ENCODE measurements around the gene GLUL. TPM values are rescaled to one million over a fixed set of nuclear protein-coding genes. Genes with fewer than 3 reads are reported as not detected.
"Not testable (repeated sequence)": the region's sequence is repeated elsewhere in the genome, so short reads cannot be mapped to it uniquely, and the experiment has no call there.

Gene GLUL
- total RNA-seq, 4 donors from 2014 or later: 597 to 1,638 (median 1,035) TPM

- no peak for TF ChIP-seq POLR2A (IDR thresholded peaks at IDR 0.05)
- TF ChIP-seq, protein P1, sequence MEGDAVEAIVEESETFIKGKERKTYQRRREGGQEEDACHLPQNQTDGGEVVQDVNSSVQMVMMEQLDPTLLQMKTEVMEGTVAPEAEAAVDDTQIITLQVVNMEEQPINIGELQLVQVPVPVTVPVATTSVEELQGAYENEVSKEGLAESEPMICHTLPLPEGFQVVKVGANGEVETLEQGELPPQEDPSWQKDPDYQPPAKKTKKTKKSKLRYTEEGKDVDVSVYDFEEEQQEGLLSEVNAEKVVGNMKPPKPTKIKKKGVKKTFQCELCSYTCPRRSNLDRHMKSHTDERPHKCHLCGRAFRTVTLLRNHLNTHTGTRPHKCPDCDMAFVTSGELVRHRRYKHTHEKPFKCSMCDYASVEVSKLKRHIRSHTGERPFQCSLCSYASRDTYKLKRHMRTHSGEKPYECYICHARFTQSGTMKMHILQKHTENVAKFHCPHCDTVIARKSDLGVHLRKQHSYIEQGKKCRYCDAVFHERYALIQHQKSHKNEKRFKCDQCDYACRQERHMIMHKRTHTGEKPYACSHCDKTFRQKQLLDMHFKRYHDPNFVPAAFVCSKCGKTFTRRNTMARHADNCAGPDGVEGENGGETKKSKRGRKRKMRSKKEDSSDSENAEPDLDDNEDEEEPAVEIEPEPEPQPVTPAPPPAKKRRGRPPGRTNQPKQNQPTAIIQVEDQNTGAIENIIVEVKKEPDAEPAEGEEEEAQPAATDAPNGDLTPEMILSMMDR (IDR thresholded peaks at IDR 0.05): no peak
- Histone ChIP-seq H3K27me3 (no peaks in the 10 kb centered on the region), H3K4me1 (peaks cover 6 to 84% (median 34%) of the 10 kb centered on the region in 3 donors), H3K9me3 (no peaks in the 10 kb centered on the region), H3K27ac (peak overlapping the region in 3 of 4 donors; percentile 22 to 75 (median 40)), H3K36me3 (peaks cover 31 to 63% (median 46%) of the 10 kb centered on the region in 3 donors), H3K4me3 (no peak overlapping the region)
- whole genome bisulfite sequencing, 2 donors: 78 to 81% methylated on average over 9 of the region's 9 CpGs
- intact Hi-C loops (cut with DNase I): no loop called here
- no peak for DNase-seq
Observed at GRCh38 chr1:182381962-182382819, 9.4 kb downstream of the GLUL start.

DNA sequence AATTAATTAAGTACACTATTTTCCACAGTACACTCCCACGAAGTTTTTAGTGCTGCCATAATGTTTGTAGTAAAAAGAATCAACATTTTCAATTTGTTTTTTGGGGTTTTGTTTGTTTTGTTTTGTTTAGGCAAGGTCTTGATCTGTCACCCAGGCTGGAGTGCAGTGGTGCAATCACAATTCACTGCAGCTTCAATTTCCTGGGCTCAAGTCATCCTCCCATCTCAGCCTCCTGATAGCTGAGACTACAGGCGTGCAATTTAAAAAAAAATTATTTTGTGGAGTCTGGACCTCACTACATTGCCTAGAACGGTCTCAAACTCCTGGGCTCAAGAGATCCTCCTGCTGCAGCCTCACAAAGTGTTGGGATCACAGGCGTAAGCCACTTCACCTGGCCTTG is 11.4 kb downstream of the GLUL start:
- no peak overlapping the region for H3K4me3 ChIP-seq
- H3K36me3 ChIP-seq: peaks cover 11 to 44% (median 26%) of the 10 kb centered on the region in 3 donors
- peaks cover 6 to 68% (median 14%) of the 10 kb centered on the region in 3 donors for H3K4me1 ChIP-seq
- H3K27ac ChIP-seq: peak overlapping the region; percentile 54 to 75 (median 59)
- WGBS, 2 donors: 86 to 88% methylated on average over 4 of the region's 4 CpGs
- intact Hi-C loops (cut with DNase I): no loop called here
- DNase-seq: no peak
- no peaks in the 10 kb centered on the region for H3K27me3 ChIP-seq
- no peaks in the 10 kb centered on the region for H3K9me3 ChIP-seq
- TF ChIP-seq, protein P1 (IDR thresholded peaks at IDR 0.05): no peak
- no peak for TF ChIP-seq POLR2A (IDR thresholded peaks at IDR 0.05)

GRCh38 chr1:182379781-182380180 is 11.8 kb downstream of the GLUL start:
- 40 to 47% methylated on average over 7 of the region's 7 CpGs for WGBS, 2 donors
- peaks cover 8 to 39% (median 24%) of the 10 kb centered on the region in 3 donors for H3K36me3 ChIP-seq
- H3K4me3 ChIP-seq; H3K27me3 ChIP-seq; H3K9me3 ChIP-seq; intact Hi-C loops (cut with DNase I); DNase-seq: not testable (repeated sequence)
- peaks cover 6 to 64% (median 14%) of the 10 kb centered on the region in 3 donors for H3K4me1 ChIP-seq
- peak overlapping the region; percentile 49 to 75 (median 59) for H3K27ac ChIP-seq

- Histone ChIP-seq H3K36me3 (peaks cover 0 to 12% (median 0%) of the 10 kb centered on the region in 3 donors), H3K4me3 (no peak overlapping the region), H3K27me3 (no peaks in the 10 kb centered on the region), H3K27ac (no peak overlapping the region), H3K9me3 (no peaks in the 10 kb centered on the region), H3K4me1 (peaks cover 0 to 36% (median 6%) of the 10 kb centered on the region in 3 donors)
- TF ChIP-seq POLR2A (IDR thresholded peaks at IDR 0.05): no peak
- TF ChIP-seq, protein P1 (IDR thresholded peaks at IDR 0.05): no peak
- intact Hi-C loops (cut with DNase I): no loop called here
- DNase-seq: no peak
Observed at GRCh38 chr1:182376936-182377574, 14.5 kb downstream of the GLUL start.

- WGBS, 2 donors: 49 to 54% methylated on average over 5 of the region's 5 CpGs
- no peaks in the 10 kb centered on the region for H3K27me3 ChIP-seq
- H3K4me1 ChIP-seq: peaks cover 0 to 9% (median 6%) of the 10 kb centered on the region in 3 donors
- intact Hi-C loops (cut with DNase I): no loop called here
- H3K4me3 ChIP-seq: no peak overlapping the region
- H3K27ac ChIP-seq: no peak overlapping the region
- no peak for DNase-seq
- no peak for TF ChIP-seq POLR2A (IDR thresholded peaks at IDR 0.05)
- TF ChIP-seq, protein P1 (IDR thresholded peaks at IDR 0.05): no peak
- no peaks in the 10 kb centered on the region for H3K36me3 ChIP-seq
- H3K9me3 ChIP-seq: no peaks in the 10 kb centered on the region
Observed at GRCh38 chr1:182374101-182374834, 17.3 kb downstream of the GLUL start.
